Measurements from ENCODE around the gene SBF2. TPM values are rescaled to one million over a fixed set of nuclear protein-coding genes. Genes with fewer than 3 reads are reported as not detected.

SBF2 gene
- total and polyA plus RNA-seq, 2 of the 13 experiments (the other 11 are each of a cell fraction or from before 2014, with no cell fraction given), result 24.0 to 45.8 TPM

- Histone ChIP-seq H3K4me2 (ENCODE audit: low read depth, low read length) (no peak overlapping the region), H2AFZ (ENCODE audit: low read length) (no peak overlapping the region), H3K4me3 (replicated peaks in 1 of 3; ENCODE audit: insufficient read depth in 1 of 3, low read depth in 2 of 3, low read length in 3 of 3) (no peak overlapping the region), H3K27me3 (ENCODE audit: control insufficient read depth in 1 of 2, insufficient read depth in 2 of 2, low read length in 2 of 2) (no peaks in the 10 kb centered on the region), H4K20me1 (ENCODE audit: insufficient read depth, low read length) (no peaks in the 10 kb centered on the region), H3K9ac (ENCODE audit: insufficient read depth, low read depth, low read length) (no peak overlapping the region), H3K27ac (ENCODE audit: extremely low read length, insufficient read depth, low read length) (no peak overlapping the region), H3K79me2 (ENCODE audit: insufficient read depth, low read length) (no peaks in the 10 kb centered on the region), H3K36me3 (replicated peaks in 1 of 2; ENCODE audit: control insufficient read depth in 1 of 2, insufficient read depth in 2 of 2, low read length in 2 of 2) (peaks cover 0 to 2% of the 10 kb centered on the region in 2 experiments; a peak in 1 of 5 replicates), H3K4me1 (ENCODE audit: insufficient read depth, low read length) (peaks cover under 1% of the 10 kb centered on the region), H3K9me3 (ENCODE audit: low read length) (no peaks in the 10 kb centered on the region)
- intact Hi-C loops (cut with micrococcal nuclease; ENCODE audit: unreplicated experiment), result no loop called here
- DNase-seq (ENCODE audit: low spot score), result no peak
- FAIRE-seq, result no peak
- WGBS (ENCODE audit: low lambda C conversion rate), result 94% methylated on average over 1 of the region's 1 CpG
- no TSS peak for BruUV-seq (replicated peaks)
- ChIA-PET CTCF (ENCODE audit: low intra/inter-chr PET ratio, low total read pairs) (no interaction called here), POLR2A (no interaction called here)
- TF ChIP-seq ZNF782 (CRISPR knock-in tag; IDR thresholded peaks at IDR 0.05; ENCODE audit: borderline replicate concordance) (no peak), ZNF605 (CRISPR knock-in tag; IDR thresholded peaks at IDR 0.05) (no peak), ZNF644 (CRISPR knock-in tag; IDR thresholded peaks at IDR 0.05; ENCODE audit: low read depth) (no peak), E2F2 (CRISPR knock-in tag; IDR thresholded peaks at IDR 0.05; ENCODE audit: borderline replicate concordance) (no peak), ZNF724P (CRISPR knock-in tag; IDR thresholded peaks at IDR 0.05; ENCODE audit: borderline replicate concordance) (no peak), TFAP4 (IDR thresholded peaks at IDR 0.05; ENCODE audit: borderline replicate concordance, low read depth) (no peak), NFIB (CRISPR knock-in tag; IDR thresholded peaks at IDR 0.05; ENCODE audit: borderline replicate concordance) (no peak), ZNF3 (CRISPR knock-in tag; IDR thresholded peaks at IDR 0.05) (no peak)
- in situ Hi-C loops (cut with HindIII; ENCODE audit: extremely low pct_ligation_motif_present, low pct_unique_long_range_greater_than_20kb), result loop anchor here (10.0 kb wide), 1 partner anchor 327 kb away; the partner anchor contains the start of gene ADM
- no peak for ATAC-seq
Observed at GRCh38 chr11:9977554-9977953, 316.5 kb downstream of the SBF2 start.
